Ramos (cell line): ENCODE results near the gene FAM13A.

Experiments
- in situ Hi-C: fragments of 300-500 bp; cut with MboI; formaldehyde crosslinking; loops from one replicate; pipeline ENCODE4 v1.14.3; 2022; ENCODE audit warnings: low sequenced_read_pairs; ENCODE audit not compliant: unreplicated experiment

FAM13A gene

GRCh38 chr4:88820698-88821415 is 236.1 kb downstream of the FAM13A start:
- in situ Hi-C loops, result no loop called here

- in situ Hi-C loops, result no loop called here
Observed at GRCh38 chr4:88819818-88820697, 236.9 kb downstream of the FAM13A start.

DNA sequence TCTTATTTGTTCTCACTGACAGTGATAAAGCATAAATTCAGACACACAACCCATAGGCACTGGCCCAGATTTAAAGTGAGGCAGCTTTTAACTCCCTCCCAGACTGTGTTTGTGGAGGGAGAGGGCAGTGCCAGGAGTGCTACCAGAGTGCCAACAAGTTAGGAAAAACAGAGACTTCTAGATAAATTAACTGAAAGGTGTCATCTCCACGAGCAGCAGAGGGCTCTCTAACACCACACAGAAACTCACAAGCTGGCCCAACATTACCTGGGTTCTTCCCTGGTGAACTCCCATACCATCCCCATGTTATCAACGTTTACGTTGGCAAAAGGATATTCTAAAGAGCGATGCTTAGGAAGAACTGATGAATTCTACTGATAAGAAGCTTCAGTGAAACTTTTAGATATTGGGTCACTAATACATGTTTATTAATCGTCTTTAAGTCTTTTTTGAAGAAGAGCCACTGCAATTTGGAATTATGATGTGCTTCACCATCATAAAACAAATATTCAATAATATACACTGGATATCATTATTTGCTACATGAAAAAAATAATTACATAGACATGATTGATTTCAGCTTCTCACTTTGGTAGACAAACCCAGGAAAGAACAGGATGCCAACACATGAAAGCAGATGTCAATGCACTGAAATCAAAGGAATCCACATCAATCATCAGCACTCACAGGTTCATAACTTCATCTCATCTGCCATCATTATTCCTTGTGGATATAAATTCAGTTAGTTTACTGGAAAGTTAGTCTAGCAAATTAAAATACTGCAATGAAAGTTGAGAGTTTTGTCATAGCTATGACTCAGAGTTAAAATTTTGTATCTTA is 238.1 kb downstream of the FAM13A start:
- in situ Hi-C loops, result no loop called here

DNA sequence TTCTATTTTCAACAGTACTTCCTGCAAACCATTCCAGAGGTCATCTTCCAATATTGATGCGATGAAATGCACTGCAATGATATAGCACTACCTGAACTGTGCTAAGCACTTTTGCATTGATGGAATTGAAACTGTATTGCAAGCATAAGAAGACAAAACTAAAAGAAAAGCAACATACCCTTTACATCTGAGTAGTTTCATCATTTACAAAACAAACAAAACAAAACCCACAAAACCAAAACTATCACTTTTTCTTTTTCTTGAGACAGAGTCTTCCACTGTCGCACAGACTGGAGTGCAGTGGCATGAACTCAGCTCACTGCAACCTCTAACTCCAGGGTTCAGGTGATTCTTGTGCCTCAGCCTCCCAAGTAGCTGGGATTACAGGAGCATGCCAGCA is 239.2 kb downstream of the FAM13A start:
- in situ Hi-C loops, result no loop called here

DNA sequence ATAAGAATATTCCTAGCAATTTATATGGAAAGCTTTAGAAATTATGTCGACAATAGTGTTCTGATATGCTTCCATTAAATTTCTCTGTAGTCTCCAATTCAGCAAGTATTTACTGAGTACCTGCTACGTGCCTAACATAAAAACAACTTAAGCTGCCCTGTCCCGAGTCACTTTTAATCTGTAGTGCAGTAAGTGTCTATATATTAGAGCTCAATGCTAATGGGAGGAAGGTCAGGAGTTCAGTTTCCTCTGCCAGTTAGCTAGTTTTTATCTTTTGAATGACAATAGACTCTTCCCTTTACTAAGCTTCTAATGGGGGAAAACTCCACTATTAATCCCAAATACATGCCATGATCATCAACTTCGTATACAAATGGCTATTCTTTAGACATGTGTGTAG is 240.6 kb downstream of the FAM13A start:
- in situ Hi-C loops, result no loop called here

- in situ Hi-C loops, result no loop called here
Observed at GRCh38 chr4:88814043-88814617, 242.9 kb downstream of the FAM13A start.

- in situ Hi-C loops, result no loop called here
Observed at GRCh38 chr4:88813013-88813412, 244.0 kb downstream of the FAM13A start.

DNA sequence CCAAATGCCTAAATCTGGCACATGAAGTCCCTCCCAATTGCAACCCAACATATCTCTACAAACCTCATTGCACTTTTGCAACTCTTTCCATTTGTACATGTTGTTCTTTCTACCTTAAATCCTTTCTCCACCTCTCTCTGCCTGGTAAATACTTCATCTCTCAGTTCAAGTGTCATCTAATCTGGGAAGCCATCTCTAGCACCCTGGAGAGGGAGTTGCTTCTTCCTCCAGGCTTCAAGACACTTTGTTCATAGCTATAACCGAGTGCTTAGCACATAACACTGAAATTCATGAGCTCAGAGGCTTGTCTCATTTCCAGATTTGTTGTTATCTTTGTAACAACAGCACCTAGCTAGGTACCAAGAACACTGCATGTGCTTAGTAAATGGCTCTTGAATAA is 244.6 kb downstream of the FAM13A start:
- in situ Hi-C loops, result no loop called here

DNA sequence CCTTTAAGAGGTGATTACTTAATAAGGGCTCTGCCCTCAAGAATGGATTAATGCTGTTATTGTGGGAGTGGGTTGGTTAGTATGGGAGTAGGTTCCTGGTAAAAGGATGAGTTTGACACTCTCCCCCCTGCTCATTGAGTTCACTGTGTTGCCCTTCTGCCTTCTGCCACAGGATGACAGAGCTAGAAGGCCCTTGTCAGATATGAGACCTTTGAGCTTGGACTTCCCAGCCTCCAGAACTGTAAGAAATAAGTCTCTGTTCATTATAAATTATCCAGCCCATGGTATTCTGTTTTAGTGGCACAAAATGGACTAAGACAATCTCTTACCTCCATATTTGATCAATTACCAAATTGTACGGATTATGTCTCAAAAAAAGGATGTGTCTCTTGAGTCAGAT is 245.1 kb downstream of the FAM13A start:
- in situ Hi-C loops, result no loop called here

DNA sequence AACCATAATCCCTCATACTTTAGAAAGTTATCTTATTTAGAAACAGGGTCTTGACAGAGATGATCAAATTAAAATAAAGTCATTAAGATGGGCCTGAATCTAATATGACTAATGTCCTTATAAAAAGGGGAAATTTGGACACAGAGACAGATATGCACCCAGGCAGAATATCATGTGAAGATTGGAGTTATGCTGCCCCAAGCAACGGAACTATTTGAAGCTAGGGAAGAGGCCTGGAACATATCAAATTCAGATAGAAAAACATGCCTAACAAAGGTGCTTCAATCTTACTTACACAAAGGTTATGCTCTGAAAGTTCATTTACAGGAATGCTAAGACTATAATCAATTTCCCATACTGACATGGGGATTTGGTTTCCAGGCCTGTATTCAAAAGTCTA is 246.7 kb downstream of the FAM13A start:
- in situ Hi-C loops, result no loop called here

- in situ Hi-C loops, result no loop called here
Observed at GRCh38 chr4:88809576-88810219, 247.3 kb downstream of the FAM13A start.

DNA sequence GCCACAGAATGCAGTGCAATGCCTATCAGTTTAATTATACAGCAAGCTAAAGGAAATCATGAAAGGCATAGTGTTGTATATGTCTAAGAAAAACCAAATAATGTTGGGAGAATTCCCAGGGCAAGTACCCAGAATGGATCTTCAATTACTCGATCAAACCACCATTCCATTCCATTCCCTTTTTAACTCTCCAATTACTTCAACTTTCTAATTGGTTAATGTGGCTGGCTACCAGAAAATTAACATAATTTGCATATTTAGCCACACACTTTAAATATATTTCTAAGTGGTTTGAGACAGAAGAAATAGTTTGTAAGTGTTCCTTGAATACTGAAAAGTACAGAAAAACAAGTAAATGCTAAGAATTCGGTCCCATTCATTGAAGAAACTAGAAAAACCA is 247.9 kb downstream of the FAM13A start:
- in situ Hi-C loops, result no loop called here

DNA sequence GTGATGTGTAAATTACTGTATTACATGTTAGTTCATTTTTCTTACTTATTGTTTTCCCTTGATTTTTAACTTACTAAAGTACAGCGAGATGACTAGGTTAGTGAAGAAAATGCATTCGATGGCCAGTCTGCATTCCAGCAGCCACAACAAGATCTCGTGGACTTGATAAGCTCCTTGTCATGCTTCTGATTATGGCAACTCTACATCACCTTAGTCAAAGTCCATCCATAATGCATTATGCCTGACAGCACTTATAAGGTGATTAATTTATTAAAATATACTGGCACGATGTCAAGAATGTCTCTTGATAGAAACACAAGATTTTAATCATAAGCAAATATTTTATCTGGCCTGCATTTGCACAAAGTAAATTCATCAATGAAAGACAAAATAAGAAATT is 249.5 kb downstream of the FAM13A start:
- in situ Hi-C loops, result no loop called here

DNA sequence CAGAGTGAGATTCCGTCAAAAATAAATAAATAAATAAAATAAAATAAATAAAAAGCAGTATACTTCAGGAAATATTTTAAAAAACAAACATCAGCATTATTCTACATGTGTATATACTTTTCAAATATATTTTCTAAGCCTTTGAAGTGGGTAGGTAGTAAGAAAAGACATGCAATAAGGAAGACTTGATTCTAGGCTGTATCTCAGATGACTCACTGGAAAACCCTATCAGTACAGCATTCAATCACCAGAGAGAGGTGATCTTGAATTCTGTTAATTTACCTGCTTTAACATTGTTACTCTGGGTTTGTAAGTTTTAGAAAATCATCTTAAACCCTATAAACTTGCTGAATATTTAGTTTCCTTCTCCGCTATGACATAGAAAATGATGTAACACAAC is 252.8 kb downstream of the FAM13A start:
- in situ Hi-C loops, result no loop called here

- in situ Hi-C loops, result no loop called here
Observed at GRCh38 chr4:88803600-88804096, 253.3 kb downstream of the FAM13A start.

DNA sequence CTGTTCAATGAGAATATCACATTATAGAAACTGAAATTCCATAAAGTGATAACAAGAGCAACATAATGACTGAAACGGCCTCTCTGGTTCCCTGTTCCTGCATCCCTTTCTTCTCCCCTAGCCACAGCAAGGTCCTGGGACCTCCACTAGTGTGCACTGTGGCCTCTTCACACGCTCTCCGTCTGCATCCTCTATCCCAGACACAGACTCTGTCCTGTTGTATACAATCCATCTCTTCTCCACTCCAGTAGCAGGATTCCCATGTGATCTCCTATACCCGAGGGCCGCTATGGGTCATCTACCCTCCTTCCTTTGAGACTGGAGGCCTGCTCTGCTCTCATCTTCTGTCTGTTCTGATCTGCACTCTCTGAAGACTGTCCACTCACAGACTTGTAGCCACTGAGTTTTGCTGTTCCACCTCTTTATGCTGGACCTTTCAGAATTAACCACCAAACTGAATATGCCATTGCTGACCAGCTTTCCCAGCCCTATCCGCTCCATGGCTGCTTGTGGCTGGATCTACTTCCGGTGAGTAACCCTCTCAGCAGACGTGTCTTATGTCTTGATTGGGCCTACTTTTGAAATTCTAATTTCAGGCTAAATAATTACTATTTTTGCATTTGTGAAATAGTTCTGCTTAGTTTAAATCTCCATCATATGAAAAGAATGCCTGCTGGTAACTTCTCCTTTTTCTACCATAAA is 254.2 kb downstream of the FAM13A start:
- in situ Hi-C loops, result no loop called here

DNA sequence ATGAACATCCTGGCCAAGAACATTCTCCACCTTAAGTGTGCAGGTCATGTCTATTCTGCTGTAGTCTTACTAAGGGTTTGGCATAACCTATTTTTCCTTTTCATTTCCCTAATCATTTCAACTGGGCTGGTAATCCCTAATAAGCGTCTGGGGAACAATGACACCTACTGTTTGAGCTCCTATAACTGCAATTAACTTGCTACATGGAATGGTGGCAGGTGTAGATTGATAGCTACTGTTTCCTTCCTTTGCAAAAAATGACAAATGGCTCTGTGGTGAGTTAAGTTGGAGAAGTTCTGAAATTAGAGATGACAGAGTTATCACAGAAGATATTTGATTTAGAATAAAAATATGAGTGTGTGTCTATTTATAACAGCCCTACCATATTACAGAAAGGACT is 254.8 kb downstream of the FAM13A start:
- in situ Hi-C loops, result no loop called here

GRCh38 chr4:88799900-88800299 is 257.1 kb downstream of the FAM13A start:
- in situ Hi-C loops, result loop anchor here (25.0 kb wide), 1 partner anchor 263 kb away; no protein-coding TSS in a partner anchor

GRCh38 chr4:88797725-88798124 is 259.3 kb downstream of the FAM13A start:
- in situ Hi-C loops, result loop anchor here (25.0 kb wide), 1 partner anchor 260 kb away; no protein-coding TSS in a partner anchor
